HCT116 (cell line): Measurements from ENCODE around the gene STMND1. TPM values are rescaled to one million over a fixed set of nuclear protein-coding genes. Genes with fewer than 3 reads are reported as not detected.

ENCODE experiments used
- ATAC-seq: fragments of 200-7000 bp; cut with Tn5 transposase; 2 replicates; pipeline ENCODE4 v1.9.1; 2020; ENCODE audit warnings: mild to moderate bottlenecking, moderate library complexity
- BruUV-seq: library from RNA; stranded (reverse); fragments of 400-500 nt; replicated peaks from 2 replicates; lab custom pipeline; 2021; lab: Mats Ljungman, UMichigan
- CTCF ChIA-PET: fragments of 300-600 bp; sonication (Branson Sonifier 250); formaldehyde crosslinking; loops from one replicate; lab custom pipeline; 2021; ENCODE audit warnings: antibody characterized with exemption; lab: Charles Lee
- POLR2A ChIA-PET: fragments of 300-600, 350-600 bp; sonication (Branson Sonifier 250); formaldehyde crosslinking; loops from one replicate; lab custom pipeline; 2021; ENCODE audit warnings: antibody characterized with exemption; lab: Charles Lee
- RAD21 ChIA-PET, 2 experiments: fragments of 300-600 bp; sonication (Branson Sonifier 250); formaldehyde crosslinking; loops; one replicate each; lab custom pipeline; 2023; ENCODE audit warnings: low total read pairs in 2 of 2; ENCODE audit not compliant: uncharacterized antibody in 2 of 2, unreplicated experiment in 2 of 2, low non-redundant PET in 1 of 2; lab: Charles Lee
- DNase-seq: peaks from one replicate; pipeline ENCODE4 v3.0.0-alpha.2; 2010; ENCODE audit warnings: low read depth, low spot score
- H2AFZ ChIP-seq: fragments of 200-600 bp; shearing (Covaris generic), sonication (generic); 2 replicates; pipeline ENCODE4 v1.6.1; 2017; ENCODE audit warnings: low read depth, mixed run types, mixed read lengths, antibody characterized with exemption, low read length; ENCODE audit not compliant: poor library complexity, severe bottlenecking
- H3K27ac ChIP-seq: 2 replicates; pipeline ENCODE4 v1.5.1; 2012; ENCODE audit warnings: low read depth, low read length
- H3K27me3 ChIP-seq: fragments of 200-600 bp; sonication (generic); 2 replicates; pipeline ENCODE4 v1.6.1; 2016; ENCODE audit warnings: mixed run types, low read length, mixed read lengths; ENCODE audit not compliant: insufficient read depth
- H3K36me3 ChIP-seq, 2 experiments: fragments of 200-500 bp in 1 of 2; fragments of 200-600 bp in 1 of 2; sonication (Bioruptor generic) in 1 of 2; sonication (generic) in 1 of 2; 2 replicates each; pipeline versions ENCODE4 v1.5.1 to v1.6.1; 2014 to 2016; ENCODE audit warnings: low read length in 2 of 2, inconsistent platforms in 1 of 2, mixed read lengths in 1 of 2, mixed run types in 1 of 2; ENCODE audit not compliant: insufficient read depth in 2 of 2, control insufficient read depth in 1 of 2
- H3K4me1 ChIP-seq, 2 experiments: fragments of 200-600 bp in 1 of 2; sonication (generic) in 1 of 2; 2 replicates each; pipeline versions ENCODE4 v1.5.1 to v1.6.1; 2012 to 2017; ENCODE audit warnings: low read length in 2 of 2, inconsistent platforms in 1 of 2, mild to moderate bottlenecking in 1 of 2, mixed read lengths in 1 of 2, mixed run types in 1 of 2, moderate library complexity in 1 of 2; ENCODE audit not compliant: insufficient read depth in 2 of 2, control insufficient read depth in 1 of 2
- H3K4me2 ChIP-seq: fragments of 200-600 bp; sonication (generic); 2 replicates; pipeline ENCODE4 v1.6.1; 2017; ENCODE audit warnings: mixed run types, low read length, mixed read lengths
- H3K4me3 ChIP-seq, 2 experiments: fragments of 200-600 bp in 1 of 2; sonication (generic) in 1 of 2; replicated peaks in 1 of 2; 2 replicates each; pipeline ENCODE4 v1.5.1; 2011 to 2016; ENCODE audit warnings: low read length in 2 of 2, control low read depth in 1 of 2, low read depth in 1 of 2, mild to moderate bottlenecking in 1 of 2, mixed read lengths in 1 of 2, mixed run types in 1 of 2
- H3K79me2 ChIP-seq: fragments of 200-600 bp; sonication (generic); 2 replicates; pipeline ENCODE4 v1.6.1; 2017; ENCODE audit warnings: mild to moderate bottlenecking, mixed run types, low read length, moderate library complexity, mixed read lengths; ENCODE audit not compliant: insufficient read depth
- H3K9ac ChIP-seq: fragments of 200-600 bp; sonication (generic); 2 replicates; pipeline ENCODE4 v1.6.1; 2016; ENCODE audit warnings: low read length, mixed read lengths
- H3K9me2 ChIP-seq: fragments of 200-600 bp; sonication (generic), shearing (Covaris generic); 2 replicates; pipeline ENCODE4 v1.6.1; 2017; ENCODE audit warnings: mixed run types, mild to moderate bottlenecking, moderate library complexity; ENCODE audit not compliant: insufficient read depth
- H3K9me3 ChIP-seq, 2 experiments: fragments of 200-500 bp in 1 of 2; fragments of 200-600 bp in 1 of 2; sonication (Bioruptor generic) in 1 of 2; sonication (generic) in 1 of 2; 2 replicates each; pipeline ENCODE4 v1.6.1; 2014 to 2017; ENCODE audit warnings: low read length in 2 of 2, mixed read lengths in 2 of 2, inconsistent platforms in 1 of 2, low read depth in 1 of 2, mild to moderate bottlenecking in 1 of 2, mixed run types in 1 of 2, moderate library complexity in 1 of 2; ENCODE audit not compliant: control insufficient read depth in 1 of 2, insufficient read depth in 1 of 2
- H4K20me1 ChIP-seq: fragments of 200-600 bp; sonication (generic), shearing (Covaris generic); 2 replicates; pipeline ENCODE4 v1.6.1; 2017; ENCODE audit warnings: mixed run types, mild to moderate bottlenecking, moderate library complexity; ENCODE audit not compliant: insufficient read depth
- CTCF ChIP-seq, 3 experiments: fragments of 200-600 bp in 1 of 3; sonication (generic) in 1 of 3; IDR thresholded peaks in 2 of 3; conservative IDR thresholded peaks in 1 of 3; 2 replicates each; pipeline ENCODE4 v1.5.1; 2012 to 2017; ENCODE audit warnings: low read depth in 2 of 3, low read length in 2 of 3, antibody characterized with exemption in 1 of 3, borderline replicate concordance in 1 of 3, control low read depth in 1 of 3, mild to moderate bottlenecking in 1 of 3, mixed read lengths in 1 of 3, mixed run types in 1 of 3, moderate library complexity in 1 of 3; ENCODE audit not compliant: insufficient read depth in 1 of 3
- FOSL1 ChIP-seq: IDR thresholded peaks from 2 replicates; pipeline ENCODE4 v1.6.1; 2012; ENCODE audit warnings: low read depth
- POLR2AphosphoS5 ChIP-seq: IDR thresholded peaks from 2 replicates; pipeline ENCODE4 v1.6.1; 2011; ENCODE audit warnings: mild to moderate bottlenecking, low read depth, low read length, moderate library complexity
- SRF ChIP-seq: IDR thresholded peaks from 2 replicates; pipeline ENCODE4 v1.6.1; 2012; ENCODE audit warnings: low read depth
- ZNF274 ChIP-seq: fragments of 200-500 bp; sonication (Bioruptor generic); IDR thresholded peaks from 2 replicates; pipeline ENCODE4 v1.6.1; 2014; ENCODE audit warnings: mild to moderate bottlenecking, low read depth, low read length, inconsistent platforms
- intact Hi-C: fragments of 100-400 bp; cut with micrococcal nuclease; formaldehyde crosslinking; loops from 2 replicates; pipeline ENCODE4 v1.10.0; 2022
- total RNA-seq: library from RNA; stranded (reverse); gene quantifications from one replicate; pipeline ENCODE4 v1.2.1, GENCODE V29; 2021; ENCODE audit not compliant: unreplicated experiment
- TF ChIP-seq, protein P1 (sequence below): IDR thresholded peaks from 2 replicates; pipeline ENCODE4 v1.6.1; 2011; ENCODE audit warnings: mild to moderate bottlenecking, low read length, moderate library complexity; ENCODE audit not compliant: insufficient replicate concordance; ENCODE audit errors: extremely low read depth

The STMND1 gene
- total RNA-seq, 1 experiment from 2014 or later: not detected

DNA sequence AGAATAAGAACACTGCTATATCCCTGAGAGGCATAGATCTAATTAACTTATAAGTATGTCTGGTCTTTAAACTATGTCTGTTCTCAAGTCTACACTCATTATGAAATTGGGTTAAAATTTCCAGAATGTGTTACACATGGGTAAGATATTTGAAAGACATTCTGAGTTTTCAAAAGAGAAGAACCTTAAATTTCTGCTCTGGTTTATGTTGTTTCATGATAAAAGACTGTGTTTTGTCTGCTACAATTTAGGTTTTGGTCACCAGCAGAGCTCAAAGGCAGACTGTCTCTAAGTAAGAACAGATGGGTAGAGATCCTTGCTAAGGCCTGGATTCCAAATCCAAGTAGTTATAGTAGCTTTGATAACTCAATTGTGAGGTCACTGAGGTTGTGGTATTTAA is 6.0 kb downstream of the STMND1 start:
- Histone ChIP-seq H3K9ac (no peak overlapping the region), H3K36me3 (no peaks in the 10 kb centered on the region), H3K4me2 (no peak overlapping the region), H2AFZ (no peak overlapping the region), H3K27me3 (no peaks in the 10 kb centered on the region), H3K4me1 (no peaks in the 10 kb centered on the region), H3K9me3 (no peaks in the 10 kb centered on the region), H3K27ac (no peak overlapping the region), H3K9me2 (no peaks in the 10 kb centered on the region), H3K4me3 (no peak overlapping the region), H3K79me2 (no peaks in the 10 kb centered on the region), H4K20me1 (no peaks in the 10 kb centered on the region)
- RAD21 ChIA-PET: no interaction called here
- POLR2A ChIA-PET: no interaction called here
- no TSS peak for BruUV-seq
- no peak for TF ChIP-seq POLR2AphosphoS5
- TF ChIP-seq SRF: no peak
- no peak for TF ChIP-seq ZNF274
- TF ChIP-seq, protein P1, sequence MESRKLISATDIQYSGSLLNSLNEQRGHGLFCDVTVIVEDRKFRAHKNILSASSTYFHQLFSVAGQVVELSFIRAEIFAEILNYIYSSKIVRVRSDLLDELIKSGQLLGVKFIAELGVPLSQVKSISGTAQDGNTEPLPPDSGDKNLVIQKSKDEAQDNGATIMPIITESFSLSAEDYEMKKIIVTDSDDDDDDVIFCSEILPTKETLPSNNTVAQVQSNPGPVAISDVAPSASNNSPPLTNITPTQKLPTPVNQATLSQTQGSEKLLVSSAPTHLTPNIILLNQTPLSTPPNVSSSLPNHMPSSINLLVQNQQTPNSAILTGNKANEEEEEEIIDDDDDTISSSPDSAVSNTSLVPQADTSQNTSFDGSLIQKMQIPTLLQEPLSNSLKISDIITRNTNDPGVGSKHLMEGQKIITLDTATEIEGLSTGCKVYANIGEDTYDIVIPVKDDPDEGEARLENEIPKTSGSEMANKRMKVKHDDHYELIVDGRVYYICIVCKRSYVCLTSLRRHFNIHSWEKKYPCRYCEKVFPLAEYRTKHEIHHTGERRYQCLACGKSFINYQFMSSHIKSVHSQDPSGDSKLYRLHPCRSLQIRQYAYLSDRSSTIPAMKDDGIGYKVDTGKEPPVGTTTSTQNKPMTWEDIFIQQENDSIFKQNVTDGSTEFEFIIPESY: no peak
- CTCF ChIA-PET: no interaction called here
- ATAC-seq: no peak
- DNase-seq: no peak
- intact Hi-C loops: no loop called here

GRCh38 chr6:17115251-17116116 is 13.6 kb downstream of the STMND1 start:
- intact Hi-C loops: no loop called here
- DNase-seq: peak; percentile 34
- Histone ChIP-seq H3K9ac (no peak overlapping the region), H3K79me2 (no peaks in the 10 kb centered on the region), H2AFZ (peak overlapping the region; percentile 94), H3K27ac (no peak overlapping the region), H4K20me1 (no peaks in the 10 kb centered on the region), H3K4me1 (peaks cover 6 to 17% of the 10 kb centered on the region in 2 experiments), H3K9me3 (no peaks in the 10 kb centered on the region), H3K36me3 (no peaks in the 10 kb centered on the region), H3K4me2 (peak overlapping the region; percentile 49), H3K4me3 (no peak overlapping the region), H3K27me3 (no peaks in the 10 kb centered on the region), H3K9me2 (no peaks in the 10 kb centered on the region)
- BruUV-seq: no TSS peak
- peak; percentile 95 for ATAC-seq
- RAD21 ChIA-PET: no interaction called here
- POLR2A ChIA-PET: no interaction called here
- TF ChIP-seq CTCF (IDR thresholded peaks at IDR 0.05 in 2 of 3, conservative IDR thresholded peaks at IDR 0.05 in 1 of 3; ENCODE audit: borderline replicate concordance in 1 of 3, insufficient read depth in 1 of 3, low read depth in 2 of 3, low read length in 2 of 3) (no peak), FOSL1 (peak; percentile 49)
- CTCF ChIA-PET: no interaction called here
